Neural crest cell (in vitro differentiated cells): ENCODE measurements around the gene BEST3. TPM values are rescaled to one million over a fixed set of nuclear protein-coding genes. Genes with fewer than 3 reads are reported as not detected.

ENCODE experiments used
- DNase-seq: peaks from one replicate; pipeline ENCODE4 v3.0.0; 2021; ENCODE audit warnings: low read depth, mixed read lengths, low spot score
- H3K27ac Mint-ChIP-seq: one replicate; pipeline ENCODE4 v1.8.0; 2021; ENCODE audit warnings: mild to moderate bottlenecking, mixed read lengths; ENCODE audit not compliant: unreplicated experiment
- H3K27me3 Mint-ChIP-seq: 2 replicates; pipeline ENCODE4 v1.8.0; 2021; ENCODE audit warnings: low read depth, mild to moderate bottlenecking, mixed read lengths
- H3K36me3 Mint-ChIP-seq: 2 replicates; pipeline ENCODE4 v1.8.0; 2021; ENCODE audit warnings: low read depth, mild to moderate bottlenecking, mixed read lengths
- H3K4me1 Mint-ChIP-seq: 2 replicates; pipeline ENCODE4 v1.8.0; 2021; ENCODE audit warnings: mixed read lengths
- H3K4me3 Mint-ChIP-seq: one replicate; pipeline ENCODE4 v1.8.0; 2021; ENCODE audit warnings: mild to moderate bottlenecking, mixed read lengths
- H3K9me3 Mint-ChIP-seq: 2 replicates; pipeline ENCODE4 v1.8.0; 2021; ENCODE audit warnings: mixed read lengths
- CTCF ChIP-seq: fragments of 200-600 bp; sonication (generic); conservative IDR thresholded peaks from 2 replicates; pipeline ENCODE4 v1.5.0; 2021; ENCODE audit warnings: antibody characterized with exemption, mild to moderate bottlenecking
- total RNA-seq: library from RNA; stranded (reverse); gene quantifications from 2 replicates; pipeline ENCODE4 v1.2.1, GENCODE V29; 2021

Gene BEST3
- total RNA-seq, 1 donor from 2014 or later: not detected

GRCh38 chr12:69639400-69640016, 59.6 kb downstream of the BEST3 start:
- Mint-ChIP-seq H3K27ac (no peak overlapping the region), H3K36me3 (no peaks in the 10 kb centered on the region), H3K4me3 (no peak overlapping the region), H3K27me3 (no peaks in the 10 kb centered on the region), H3K4me1 (no peaks in the 10 kb centered on the region), H3K9me3 (no peaks in the 10 kb centered on the region)
- DNase-seq: peak; percentile 66
- peak; percentile 87 for TF ChIP-seq CTCF

- H3K36me3 Mint-ChIP-seq: no peaks in the 10 kb centered on the region
- DNase-seq: no peak
Observed at GRCh38 chr12:69633061-69633460, 66.0 kb downstream of the BEST3 start.

GRCh38 chr12:69630191-69630590, 68.9 kb downstream of the BEST3 start:
- no peak for DNase-seq
- no peaks in the 10 kb centered on the region for H3K9me3 Mint-ChIP-seq
- no peaks in the 10 kb centered on the region for H3K36me3 Mint-ChIP-seq
- TF ChIP-seq CTCF: peak; percentile 32
- H3K4me3 Mint-ChIP-seq: no peak overlapping the region
- no peaks in the 10 kb centered on the region for H3K4me1 Mint-ChIP-seq
- H3K27me3 Mint-ChIP-seq: no peaks in the 10 kb centered on the region
- no peak overlapping the region for H3K27ac Mint-ChIP-seq

More at GRCh38 chr12:69633061-69633460, 66.0 kb downstream of the BEST3 start:
- TF ChIP-seq CTCF: peak; percentile 39
- H3K4me3 Mint-ChIP-seq: no peak overlapping the region
- H3K27me3 Mint-ChIP-seq: no peaks in the 10 kb centered on the region
- H3K4me1 Mint-ChIP-seq: no peaks in the 10 kb centered on the region
- no peaks in the 10 kb centered on the region for H3K9me3 Mint-ChIP-seq
- H3K27ac Mint-ChIP-seq: no peak overlapping the region

- no peak for TF ChIP-seq CTCF
- Mint-ChIP-seq H3K4me3 (no peak overlapping the region), H3K4me1 (no peaks in the 10 kb centered on the region), H3K27ac (no peak overlapping the region), H3K36me3 (no peaks in the 10 kb centered on the region), H3K27me3 (no peaks in the 10 kb centered on the region), H3K9me3 (no peaks in the 10 kb centered on the region)
- no peak for DNase-seq
Observed at GRCh38 chr12:69627501-69627900, 71.6 kb downstream of the BEST3 start.

- no peak for DNase-seq
Observed at GRCh38 chr12:69623970-69624369, 75.1 kb downstream of the BEST3 start.

More at GRCh38 chr12:69623970-69624369, 75.1 kb downstream of the BEST3 start:
- H3K27me3 Mint-ChIP-seq: no peaks in the 10 kb centered on the region
- H3K4me1 Mint-ChIP-seq: no peaks in the 10 kb centered on the region
- no peak overlapping the region for H3K27ac Mint-ChIP-seq
- H3K9me3 Mint-ChIP-seq: peaks cover 2% of the 10 kb centered on the region
- H3K4me3 Mint-ChIP-seq: no peak overlapping the region
- no peak for TF ChIP-seq CTCF
- H3K36me3 Mint-ChIP-seq: no peaks in the 10 kb centered on the region
